ENCODE measurements around the gene WNT3.

Gene WNT3

GRCh38 chr17:46733837-46734475 lies 84.5 kb downstream of the WNT3 start:
- H3K9ac ChIP-seq (ENCODE audit: low read length), result no peak overlapping the region
- H4K5ac ChIP-seq (ENCODE audit: low read length), result no peak overlapping the region
- no peak overlapping the region for H3K23ac ChIP-seq (ENCODE audit: low read length)
- no peaks in the 10 kb centered on the region for H3K36me3 ChIP-seq (ENCODE audit: control insufficient read depth, insufficient read depth, low read length)
- no peak overlapping the region for H2BK5ac ChIP-seq (ENCODE audit: low read length)
- H3K4me2 ChIP-seq (ENCODE audit: low read length), result no peak overlapping the region
- no peak overlapping the region for H2AK5ac ChIP-seq (ENCODE audit: low read length)
- H3K4ac ChIP-seq (ENCODE audit: low read depth, low read length), result no peak overlapping the region
- no peaks in the 10 kb centered on the region for H3K79me1 ChIP-seq (ENCODE audit: low read length)
- peaks cover 4% of the 10 kb centered on the region for H3K4me1 ChIP-seq (ENCODE audit: control insufficient read depth, low read depth, low read length)
- no CpG with 5 or more reads among the region's 1 CpG for WGBS (ENCODE audit: extremely low coverage, insufficient coverage, low lambda C conversion rate)
- no peaks in the 10 kb centered on the region for H3K27me3 ChIP-seq (ENCODE audit: insufficient read depth, low read length, poor library complexity)
- H2BK120ac ChIP-seq (ENCODE audit: low read depth, low read length), result no peak overlapping the region
- no peak overlapping the region for H3K56ac ChIP-seq (ENCODE audit: low read length)
- H4K8ac ChIP-seq (ENCODE audit: low read depth, low read length), result no peak overlapping the region
- no peak overlapping the region for H3K27ac ChIP-seq (ENCODE audit: low read depth, low read length)
- H3K79me2 ChIP-seq (ENCODE audit: control insufficient read depth, insufficient read depth, low read length), result no peaks in the 10 kb centered on the region
- no peak for DNase-seq
- no peak overlapping the region for H2BK15ac ChIP-seq (replicated peaks; ENCODE audit: low read depth)
- H3K4me3 ChIP-seq (ENCODE audit: low read length), result no peak overlapping the region
- H3K18ac ChIP-seq (ENCODE audit: low read length), result no peak overlapping the region

GRCh38 chr17:46732754-46733398 lies 85.6 kb downstream of the WNT3 start:
- DNase-seq, result peak; percentile 84
- peak overlapping the region; percentile 6 for H3K56ac ChIP-seq (ENCODE audit: low read length)
- H3K79me1 ChIP-seq (ENCODE audit: low read length), result no peaks in the 10 kb centered on the region
- no peak overlapping the region for H3K4me2 ChIP-seq (ENCODE audit: low read length)
- no peak overlapping the region for H3K4me3 ChIP-seq (ENCODE audit: low read length)
- H3K23ac ChIP-seq (ENCODE audit: low read length), result no peak overlapping the region
- no peak overlapping the region for H2BK120ac ChIP-seq (ENCODE audit: low read depth, low read length)
- H2BK15ac ChIP-seq (replicated peaks; ENCODE audit: low read depth), result no peak overlapping the region
- peak overlapping the region; percentile 89 for H3K18ac ChIP-seq (ENCODE audit: low read length)
- H3K9ac ChIP-seq (ENCODE audit: low read length), result no peak overlapping the region
- H4K5ac ChIP-seq (ENCODE audit: low read length), result no peak overlapping the region
- no peak overlapping the region for H2AK5ac ChIP-seq (ENCODE audit: low read length)
- no peaks in the 10 kb centered on the region for H3K27me3 ChIP-seq (ENCODE audit: insufficient read depth, low read length, poor library complexity)
- H4K8ac ChIP-seq (ENCODE audit: low read depth, low read length), result no peak overlapping the region
- no peak overlapping the region for H2BK5ac ChIP-seq (ENCODE audit: low read length)
- H3K27ac ChIP-seq (ENCODE audit: low read depth, low read length), result peak overlapping the region; percentile 36
- no peaks in the 10 kb centered on the region for H3K79me2 ChIP-seq (ENCODE audit: control insufficient read depth, insufficient read depth, low read length)
- H3K4me1 ChIP-seq (ENCODE audit: control insufficient read depth, low read depth, low read length), result peaks cover 4% of the 10 kb centered on the region
- H3K4ac ChIP-seq (ENCODE audit: low read depth, low read length), result no peak overlapping the region
- no peaks in the 10 kb centered on the region for H3K36me3 ChIP-seq (ENCODE audit: control insufficient read depth, insufficient read depth, low read length)
- WGBS (ENCODE audit: extremely low coverage, insufficient coverage, low lambda C conversion rate), result no CpG with 5 or more reads among the region's 7 CpGs

- no peak overlapping the region for H2AK5ac ChIP-seq (ENCODE audit: low read length)
- H3K9ac ChIP-seq (ENCODE audit: low read length), result no peak overlapping the region
- H3K79me1 ChIP-seq (ENCODE audit: low read length), result no peaks in the 10 kb centered on the region
- H4K5ac ChIP-seq (ENCODE audit: low read length), result no peak overlapping the region
- no peak overlapping the region for H3K23ac ChIP-seq (ENCODE audit: low read length)
- no peak overlapping the region for H2BK5ac ChIP-seq (ENCODE audit: low read length)
- no peaks in the 10 kb centered on the region for H3K79me2 ChIP-seq (ENCODE audit: control insufficient read depth, insufficient read depth, low read length)
- H3K4me3 ChIP-seq (ENCODE audit: low read length), result no peak overlapping the region
- no peak for DNase-seq
- H3K56ac ChIP-seq (ENCODE audit: low read length), result no peak overlapping the region
- H3K36me3 ChIP-seq (ENCODE audit: control insufficient read depth, insufficient read depth, low read length), result no peaks in the 10 kb centered on the region
- peaks cover 5% of the 10 kb centered on the region for H3K4me1 ChIP-seq (ENCODE audit: control insufficient read depth, low read depth, low read length)
- no peak overlapping the region for H4K8ac ChIP-seq (ENCODE audit: low read depth, low read length)
- H2BK120ac ChIP-seq (ENCODE audit: low read depth, low read length), result no peak overlapping the region
- H3K27me3 ChIP-seq (ENCODE audit: insufficient read depth, low read length, poor library complexity), result no peaks in the 10 kb centered on the region
- no CpG with 5 or more reads among the region's 1 CpG for WGBS (ENCODE audit: extremely low coverage, insufficient coverage, low lambda C conversion rate)
- H3K4ac ChIP-seq (ENCODE audit: low read depth, low read length), result no peak overlapping the region
- no peak overlapping the region for H3K18ac ChIP-seq (ENCODE audit: low read length)
- no peak overlapping the region for H3K27ac ChIP-seq (ENCODE audit: low read depth, low read length)
- H2BK15ac ChIP-seq (replicated peaks; ENCODE audit: low read depth), result no peak overlapping the region
- no peak overlapping the region for H3K4me2 ChIP-seq (ENCODE audit: low read length)
Measured at GRCh38 chr17:46732160-46732559, 86.3 kb downstream of the WNT3 start.

GRCh38 chr17:46730679-46731078 lies 87.8 kb downstream of the WNT3 start:
- Histone ChIP-seq H2BK5ac (ENCODE audit: low read length) (no peak overlapping the region), H3K9ac (ENCODE audit: low read length) (no peak overlapping the region), H3K56ac (ENCODE audit: low read length) (no peak overlapping the region), H4K5ac (ENCODE audit: low read length) (no peak overlapping the region), H3K18ac (ENCODE audit: low read length) (no peak overlapping the region), H3K79me2 (ENCODE audit: control insufficient read depth, insufficient read depth, low read length) (no peaks in the 10 kb centered on the region), H3K4me3 (ENCODE audit: low read length) (no peak overlapping the region), H3K36me3 (ENCODE audit: control insufficient read depth, insufficient read depth, low read length) (no peaks in the 10 kb centered on the region), H3K4me1 (ENCODE audit: control insufficient read depth, low read depth, low read length) (peaks cover 5% of the 10 kb centered on the region), H3K27ac (ENCODE audit: low read depth, low read length) (no peak overlapping the region), H4K8ac (ENCODE audit: low read depth, low read length) (no peak overlapping the region), H2BK120ac (ENCODE audit: low read depth, low read length) (no peak overlapping the region), H3K4me2 (ENCODE audit: low read length) (no peak overlapping the region), H3K27me3 (ENCODE audit: insufficient read depth, low read length, poor library complexity) (no peaks in the 10 kb centered on the region), H3K4ac (ENCODE audit: low read depth, low read length) (no peak overlapping the region), H2BK15ac (replicated peaks; ENCODE audit: low read depth) (no peak overlapping the region), H3K79me1 (ENCODE audit: low read length) (no peaks in the 10 kb centered on the region), H3K23ac (ENCODE audit: low read length) (no peak overlapping the region), H2AK5ac (ENCODE audit: low read length) (no peak overlapping the region)
- no peak for DNase-seq
- WGBS (ENCODE audit: extremely low coverage, insufficient coverage, low lambda C conversion rate), result no CpG with 5 or more reads among the region's 1 CpG

GRCh38 chr17:46730026-46730425 lies 88.5 kb downstream of the WNT3 start:
- Histone ChIP-seq H3K9ac (ENCODE audit: low read length) (no peak overlapping the region), H2BK5ac (ENCODE audit: low read length) (no peak overlapping the region), H3K23ac (ENCODE audit: low read length) (no peak overlapping the region), H3K27ac (ENCODE audit: low read depth, low read length) (no peak overlapping the region), H3K79me1 (ENCODE audit: low read length) (no peaks in the 10 kb centered on the region), H3K4me1 (ENCODE audit: control insufficient read depth, low read depth, low read length) (peaks cover 5% of the 10 kb centered on the region), H3K4me2 (ENCODE audit: low read length) (no peak overlapping the region), H4K8ac (ENCODE audit: low read depth, low read length) (no peak overlapping the region), H3K27me3 (ENCODE audit: insufficient read depth, low read length, poor library complexity) (no peaks in the 10 kb centered on the region), H2AK5ac (ENCODE audit: low read length) (no peak overlapping the region), H3K4me3 (ENCODE audit: low read length) (no peak overlapping the region), H3K18ac (ENCODE audit: low read length) (no peak overlapping the region), H3K36me3 (ENCODE audit: control insufficient read depth, insufficient read depth, low read length) (no peaks in the 10 kb centered on the region), H2BK15ac (replicated peaks; ENCODE audit: low read depth) (no peak overlapping the region), H3K56ac (ENCODE audit: low read length) (no peak overlapping the region), H4K5ac (ENCODE audit: low read length) (no peak overlapping the region), H3K4ac (ENCODE audit: low read depth, low read length) (no peak overlapping the region), H3K79me2 (ENCODE audit: control insufficient read depth, insufficient read depth, low read length) (no peaks in the 10 kb centered on the region), H2BK120ac (ENCODE audit: low read depth, low read length) (no peak overlapping the region)
- DNase-seq, result no peak
- 100% methylated on average over 1 of the region's 2 CpGs for WGBS (ENCODE audit: extremely low coverage, insufficient coverage, low lambda C conversion rate)

Data from mesendoderm (in vitro differentiated cells).